Natural killer cell (primary cell): ENCODE measurements around the gene NFKBIE. TPM values are rescaled to one million over a fixed set of nuclear protein-coding genes. Genes with fewer than 3 reads are reported as not detected.
"Not testable (repeated sequence)": the region's sequence is repeated elsewhere in the genome, so short reads cannot be mapped to it uniquely, and the experiment has no call there.

Experiments used
- ATAC-seq, 3 donors: fragments of 150-1000 bp in 2 of 3; fragments of 200-7000 bp in 1 of 3; cut with Tn5 transposase; 1 replicate in 1 of 3; 2 replicates in 2 of 3; pipeline ENCODE4 v1.10.0; 2021; ENCODE audit warnings: mild to moderate bottlenecking in 2 of 3, moderate library complexity in 2 of 3
- DNase-seq, 2 donors: peaks; one replicate each; pipeline versions ENCODE4 v3.0.0 to v3.0.0-alpha.2; 2013 to 2021; ENCODE audit warnings: mixed read lengths in 1 of 2
- H3K27ac ChIP-seq: one replicate; pipeline ENCODE4 v1.5.1; 2013; ENCODE audit warnings: mild to moderate bottlenecking, low read length
- H3K27me3 ChIP-seq: one replicate; pipeline ENCODE4 v1.6.1; 2013; ENCODE audit warnings: low read length; ENCODE audit not compliant: control insufficient read depth, insufficient read depth
- H3K36me3 ChIP-seq: one replicate; pipeline ENCODE4 v1.6.1; 2013; ENCODE audit warnings: low read length; ENCODE audit not compliant: control insufficient read depth, insufficient read depth
- H3K4me1 ChIP-seq: one replicate; pipeline ENCODE4 v1.6.1; 2013; ENCODE audit warnings: low read length; ENCODE audit not compliant: control insufficient read depth, insufficient read depth
- H3K4me3 ChIP-seq: one replicate; pipeline ENCODE4 v1.5.1; 2013; ENCODE audit warnings: low read length
- H3K9me3 ChIP-seq: one replicate; pipeline ENCODE4 v1.6.1; 2013; ENCODE audit warnings: low read length; ENCODE audit not compliant: control insufficient read depth, insufficient read depth
- H3K27ac Mint-ChIP-seq, 2 donors: one replicate each; pipeline ENCODE4 v1.8.0; 2022; ENCODE audit warnings: mild to moderate bottlenecking in 2 of 2, mixed read lengths in 2 of 2, moderate library complexity in 1 of 2
- H3K27me3 Mint-ChIP-seq, 2 donors: one replicate each; pipeline ENCODE4 v1.8.0; 2022; ENCODE audit warnings: low read depth in 2 of 2, mixed read lengths in 2 of 2
- H3K36me3 Mint-ChIP-seq: one replicate; pipeline ENCODE4 v1.8.0; 2022; ENCODE audit warnings: mixed read lengths
- H3K4me1 Mint-ChIP-seq, 2 donors: one replicate each; pipeline ENCODE4 v1.8.0; 2022; ENCODE audit warnings: mixed read lengths in 2 of 2
- H3K4me3 Mint-ChIP-seq: one replicate; pipeline ENCODE4 v1.8.0; 2022; ENCODE audit warnings: mild to moderate bottlenecking, moderate library complexity, mixed read lengths
- H3K9me3 Mint-ChIP-seq, 2 donors: one replicate each; pipeline ENCODE4 v1.8.0; 2022; ENCODE audit warnings: mixed read lengths in 2 of 2
- CTCF ChIP-seq: fragments of 200-600 bp; IDR thresholded peaks from one replicate; pipeline ENCODE4 v1.8.0; 2022; ENCODE audit warnings: antibody characterized with exemption
- WGBS: methylation state at CpG from one replicate; pipeline ENCODE4 v1.1.7; 2013; ENCODE audit warnings: missing lambda C conversion rate; ENCODE audit not compliant: insufficient coverage; 5-methylcytosine and 5-hydroxymethylcytosine counted together
- intact Hi-C: fragments of 100-400 bp; cut with micrococcal nuclease; formaldehyde crosslinking; loops from one replicate; pipeline ENCODE4 v1.14.2; 2022
- total RNA-seq, 4 donors: library from RNA; stranded (reverse); fragments of 120-200 nt in 1 of 4; gene quantifications; one replicate each; pipeline versions ENCODE4 v1.2.3 to v1.2.4, GENCODE V29; 2013 to 2022

Gene NFKBIE
- total RNA-seq: 10 to 100 TPM; 44.9 to 61.5 (median 56.4) TPM
- 18.8 TPM for total RNA-seq (2013)

- peak; percentile 28 for TF ChIP-seq CTCF
- Histone ChIP-seq H3K27ac (peak within 1 kb of the TSS; percentile 92), H3K27me3 (peaks cover 17% of the 10 kb centered on the region), H3K36me3 (peaks cover 12% of the 10 kb centered on the region), H3K9me3 (no peaks in the 10 kb centered on the region), H3K4me3 (peak within 1 kb of the TSS; percentile 94), H3K4me1 (peaks cover 50% of the 10 kb centered on the region)
- Mint-ChIP-seq H3K9me3 (no peaks in the 10 kb centered on the region), H3K4me1 (peaks cover 19 to 49% of the 10 kb centered on the region in 2 donors), H3K27ac (peak within 1 kb of the TSS; percentile 93 to 98), H3K4me3 (peak within 1 kb of the TSS; percentile 93), H3K36me3 (no peaks in the 10 kb centered on the region), H3K27me3 (peaks cover 11 to 15% of the 10 kb centered on the region in 2 donors)
- whole genome bisulfite sequencing: under 1% methylated on average over 70 of the region's 72 CpGs
- DNase-seq: peak; percentile 96 to 98
- intact Hi-C loops: loop anchor here (1.0 kb wide), 1 partner anchor 18 kb away; the partner anchor contains the start of gene HSP90AB1
- ATAC-seq: peak; percentile 81 to 95 (median 86)
Measured at GRCh38 chr6:44265007-44265721, at the start of gene NFKBIE. Gene NFKBIE (minus strand): TSS chr6:44265551. CDS start chr6:44265346, 205 bp downstream.

- H3K9me3 Mint-ChIP-seq, H3K27ac Mint-ChIP-seq, H3K4me3 Mint-ChIP-seq, H3K9me3 ChIP-seq, H3K36me3 Mint-ChIP-seq, H3K27ac ChIP-seq, H3K4me3 ChIP-seq, ATAC-seq, intact Hi-C loops, DNase-seq, H3K27me3 ChIP-seq: not testable (repeated sequence)
- peaks cover 15 to 20% of the 10 kb centered on the region in 2 donors for H3K27me3 Mint-ChIP-seq
- Histone ChIP-seq H3K4me1 (peaks cover 11% of the 10 kb centered on the region), H3K36me3 (peaks cover 16% of the 10 kb centered on the region)
- H3K4me1 Mint-ChIP-seq: peaks cover 18 to 29% of the 10 kb centered on the region in 2 donors
- WGBS: 94% methylated on average over 6 of the region's 8 CpGs
Measured at GRCh38 chr6:44314657-44315056, 49.3 kb upstream of the NFKBIE start.

GRCh38 chr6:44312901-44313788 is 47.8 kb upstream of the NFKBIE start, which contains the start of gene AARS2:
Gene AARS2 (minus strand): TSS chr6:44313347. CDS start chr6:44313323, 24 bp downstream.
- Histone ChIP-seq H3K4me1 (peaks cover 11% of the 10 kb centered on the region), H3K36me3 (peaks cover 24% of the 10 kb centered on the region), H3K4me3 (peak within 1 kb of the TSS; percentile 75), H3K9me3 (no peaks in the 10 kb centered on the region), H3K27ac (peak within 1 kb of the TSS; percentile 67), H3K27me3 (no peaks in the 10 kb centered on the region)
- Mint-ChIP-seq H3K27ac (peak within 1 kb of the TSS; percentile 95 to 98), H3K27me3 (peaks cover under 1 to 9% of the 10 kb centered on the region in 2 donors), H3K4me1 (peaks cover 18 to 31% of the 10 kb centered on the region in 2 donors), H3K4me3 (peak within 1 kb of the TSS; percentile 98), H3K36me3 (peaks cover 8% of the 10 kb centered on the region), H3K9me3 (no peaks in the 10 kb centered on the region)
- DNase-seq (peak; percentile 92 to 94), ATAC-seq (peak; percentile 98)
- peak; percentile 99 for TF ChIP-seq CTCF
- WGBS: 2% methylated on average over 52 of the region's 52 CpGs
- intact Hi-C loops: loop anchor here (1.0 kb wide), 1 partner anchor 45 kb away; no protein-coding TSS in a partner anchor
